GM20000 (cell line): ENCODE results near the gene TP53AIP1.

ENCODE experiments used
- DNase-seq: peaks from one replicate; pipeline ENCODE4 v3.0.0; 2012; ENCODE audit warnings: low spot score
- CTCF ChIP-seq: IDR thresholded peaks from 2 replicates; pipeline ENCODE4 v1.5.1; 2012; ENCODE audit warnings: mild to moderate bottlenecking, control low read depth; ENCODE audit errors: extremely low read depth, missing control alignments

Gene TP53AIP1

GRCh38 chr11:128893578-128894285 lies 48.9 kb downstream of the TP53AIP1 start:
- no peak for TF ChIP-seq CTCF
- DNase-seq, result no peak

GRCh38 chr11:128892866-128893565 lies 49.7 kb downstream of the TP53AIP1 start:
- TF ChIP-seq CTCF, result no peak
- no peak for DNase-seq

- no peak for TF ChIP-seq CTCF
- no peak for DNase-seq
Observed at GRCh38 chr11:128891913-128892398, 50.7 kb downstream of the TP53AIP1 start.

GRCh38 chr11:128890543-128891368 lies 51.9 kb downstream of the TP53AIP1 start, which contains the start of gene KCNJ5:
Gene KCNJ5 (plus strand): TSS chr11:128891356. CDS start chr11:128911274, 19,918 bp downstream.
- no peak for TF ChIP-seq CTCF
- no peak for DNase-seq

- TF ChIP-seq CTCF, result no peak
- no peak for DNase-seq
Observed at GRCh38 chr11:128890216-128890542, 52.5 kb downstream of the TP53AIP1 start.

GRCh38 chr11:128889657-128890213 lies 52.9 kb downstream of the TP53AIP1 start:
- DNase-seq, result no peak
- no peak for TF ChIP-seq CTCF
